OCI-LY7 (cell line): ENCODE data around the gene CDK19. TPM values are rescaled to one million over a fixed set of nuclear protein-coding genes. Genes with fewer than 3 reads are reported as not detected.

Source experiments
- BruUV-seq: library from RNA; stranded (reverse); fragments of 400-500 nt; replicated peaks from 2 replicates; lab custom pipeline; 2021; lab: Mats Ljungman, UMichigan
- CTCF ChIA-PET: fragments of 300-600 bp; sonication (Branson Sonifier 250); formaldehyde crosslinking; loops from one replicate; lab custom pipeline; 2022; ENCODE audit warnings: antibody characterized with exemption; ENCODE audit not compliant: unreplicated experiment; lab: Charles Lee
- POLR2A ChIA-PET: fragments of 300-600 bp; sonication (Branson Sonifier 250); formaldehyde crosslinking; loops from one replicate; lab custom pipeline; 2022; ENCODE audit warnings: antibody characterized with exemption; lab: Charles Lee
- DNase-seq: peaks from one replicate; pipeline ENCODE4 v3.0.0-alpha.2; 2015; ENCODE audit warnings: low spot score
- H2AFZ ChIP-seq: fragments of 200-600 bp; sonication (generic), shearing (Covaris generic); 2 replicates; pipeline ENCODE4 v1.6.1; 2014; ENCODE audit warnings: mild to moderate bottlenecking, antibody characterized with exemption, low read length, moderate library complexity
- H3K27ac ChIP-seq: fragments of 200-600 bp; sonication (generic); 2 replicates; pipeline ENCODE4 v1.5.1; 2014; ENCODE audit warnings: mixed run types, low read depth, mild to moderate bottlenecking, moderate library complexity, low read length, inconsistent platforms; ENCODE audit not compliant: poor library complexity, severe bottlenecking
- H3K36me3 ChIP-seq: fragments of 200-600 bp; sonication (generic); 2 replicates; pipeline ENCODE4 v1.6.1; 2014; ENCODE audit warnings: mild to moderate bottlenecking, antibody characterized with exemption, low read length, moderate library complexity, mixed read lengths; ENCODE audit not compliant: insufficient read depth
- H3K4me1 ChIP-seq: fragments of 200-600 bp; sonication (generic); 2 replicates; pipeline ENCODE4 v1.5.1; 2014; ENCODE audit warnings: mild to moderate bottlenecking, low read length; ENCODE audit not compliant: insufficient read depth, poor library complexity, severe bottlenecking
- H3K4me2 ChIP-seq: fragments of 200-600 bp; sonication (generic); 2 replicates; pipeline ENCODE4 v1.6.1; 2014; ENCODE audit warnings: mild to moderate bottlenecking, low read length
- H3K4me3 ChIP-seq: fragments of 200-600 bp; sonication (generic); 2 replicates; pipeline ENCODE4 v1.5.1; 2014; ENCODE audit warnings: mild to moderate bottlenecking, low read depth, low read length; ENCODE audit not compliant: poor library complexity, severe bottlenecking
- H3K79me2 ChIP-seq: fragments of 200-600 bp; sonication (generic); 2 replicates; pipeline ENCODE4 v1.6.1; 2016; ENCODE audit warnings: low read depth, mild to moderate bottlenecking, low read length, moderate library complexity, mixed read lengths; ENCODE audit not compliant: insufficient read depth
- H3K9me2 ChIP-seq: fragments of 200-600 bp; sonication (generic); 2 replicates; pipeline ENCODE4 v1.6.1; 2016; ENCODE audit warnings: mild to moderate bottlenecking, low read length, mixed read lengths; ENCODE audit not compliant: insufficient read depth
- H3K9me3 ChIP-seq: fragments of 200-600 bp; sonication (generic); 2 replicates; pipeline ENCODE4 v1.6.1; 2014; ENCODE audit warnings: mild to moderate bottlenecking, mixed run types, low read length, mixed read lengths
- H4K20me1 ChIP-seq: fragments of 200-600 bp; sonication (generic); 2 replicates; pipeline ENCODE4 v1.6.1; 2014; ENCODE audit warnings: mild to moderate bottlenecking, antibody characterized with exemption, low read length, moderate library complexity, mixed read lengths; ENCODE audit not compliant: insufficient read depth
- CTCF ChIP-seq: fragments of 200-600 bp; sonication (generic); conservative IDR thresholded peaks from 2 replicates; pipeline ENCODE4 v1.5.1; 2014; ENCODE audit warnings: mild to moderate bottlenecking, antibody characterized with exemption, low read length, moderate library complexity, mixed read lengths
- EZH2phosphoT487 ChIP-seq: fragments of 200-600 bp; sonication (generic); IDR thresholded peaks from 2 replicates; pipeline ENCODE4 v1.6.1; 2018; ENCODE audit warnings: low read depth, borderline replicate concordance, mild to moderate bottlenecking, mixed run types, antibody characterized with exemption, low read length, moderate library complexity, mixed read lengths
- intact Hi-C: fragments of 100-400 bp; cut with micrococcal nuclease; formaldehyde crosslinking; loops from one replicate; pipeline ENCODE4 v1.10.0; 2022; ENCODE audit not compliant: unreplicated experiment
- total RNA-seq, 2 experiments: library from RNA; depleted of rRNA in 1 of 2; stranded (reverse); fragments of >200 nt in 1 of 2; shearing (Covaris generic) in 1 of 2; gene quantifications; 2 replicates each; pipeline ENCODE4 v1.2.3, GENCODE V29; 2014 to 2022

The CDK19 gene
- total RNA-seq, 2 experiments from 2014 or later, result 15.4 to 35.6 TPM

- H3K4me2 ChIP-seq, result no peak overlapping the region
- no peak overlapping the region for H3K4me3 ChIP-seq
- no peak for TF ChIP-seq CTCF
- no peak for TF ChIP-seq EZH2phosphoT487
- H3K79me2 ChIP-seq, result no peaks in the 10 kb centered on the region
- H3K9me2 ChIP-seq, result no peaks in the 10 kb centered on the region
- no peak overlapping the region for H3K27ac ChIP-seq
- H3K9me3 ChIP-seq, result no peaks in the 10 kb centered on the region
- ChIA-PET CTCF (no interaction called here), POLR2A (interaction anchor here (0.5 to 2.5 kb wide), 3 partner anchors 18 to 141 kb away, joined by 3 to 8 read pairs (median 3); partner anchors contain the start of gene CDK19)
- no peak for DNase-seq
- BruUV-seq, result no TSS peak
- no peak overlapping the region for H2AFZ ChIP-seq
- H4K20me1 ChIP-seq, result no peaks in the 10 kb centered on the region
- intact Hi-C loops, result no loop called here
- no peaks in the 10 kb centered on the region for H3K4me1 ChIP-seq
- no peaks in the 10 kb centered on the region for H3K36me3 ChIP-seq
Measured at GRCh38 chr6:110833831-110834230, 18.6 kb upstream of the CDK19 start.

- Histone ChIP-seq H3K79me2 (no peaks in the 10 kb centered on the region), H2AFZ (no peak overlapping the region), H4K20me1 (no peaks in the 10 kb centered on the region), H3K9me2 (no peaks in the 10 kb centered on the region), H3K9me3 (no peaks in the 10 kb centered on the region), H3K36me3 (no peaks in the 10 kb centered on the region), H3K4me2 (no peak overlapping the region), H3K27ac (no peak overlapping the region), H3K4me3 (no peak overlapping the region), H3K4me1 (no peaks in the 10 kb centered on the region)
- POLR2A ChIA-PET, result no interaction called here
- intact Hi-C loops, result no loop called here
- CTCF ChIA-PET, result no interaction called here
- BruUV-seq, result no TSS peak
- DNase-seq, result no peak
- TF ChIP-seq EZH2phosphoT487 (no peak), CTCF (no peak)
Measured at GRCh38 chr6:110831405-110831804, 16.1 kb upstream of the CDK19 start.

- no peak overlapping the region for H3K27ac ChIP-seq
- no peak overlapping the region for H3K4me3 ChIP-seq
- no peak overlapping the region for H2AFZ ChIP-seq
- CTCF ChIA-PET, result interaction anchor here (1.4 kb wide), 1 partner anchor 13 kb away, joined by 3 read pairs; the partner anchor contains the start of gene CDK19
- no peak overlapping the region for H3K4me2 ChIP-seq
- intact Hi-C loops, result no loop called here
- H4K20me1 ChIP-seq, result no peaks in the 10 kb centered on the region
- DNase-seq, result no peak
- TF ChIP-seq EZH2phosphoT487, result no peak
- TF ChIP-seq CTCF, result no peak
- H3K79me2 ChIP-seq, result no peaks in the 10 kb centered on the region
- no peaks in the 10 kb centered on the region for H3K9me2 ChIP-seq
- BruUV-seq, result no TSS peak
- POLR2A ChIA-PET, result interaction anchor here (0.5 to 2.3 kb wide), 3 partner anchors 9 to 42 kb away, joined by 3 to 9 read pairs (median 4); partner anchors contain the start of gene CDK19
- no peaks in the 10 kb centered on the region for H3K36me3 ChIP-seq
- no peaks in the 10 kb centered on the region for H3K9me3 ChIP-seq
- no peaks in the 10 kb centered on the region for H3K4me1 ChIP-seq
Measured at GRCh38 chr6:110828396-110828795, 13.1 kb upstream of the CDK19 start.
